Colon (tissue), 2 donors: ENCODE data around the gene ABLIM2.

Experiments
- FAIRE-seq: peaks from 2 replicates; lab custom pipeline; 2012; peaks lifted over from hg19 to GRCh38; lab: Jason Lieb, UNC
- donor health status: control.
- donor health status: control.

ABLIM2 gene

GRCh38 chr4:8022767-8023695, 135.6 kb downstream of the ABLIM2 start:
- FAIRE-seq = no peak

- no peak for FAIRE-seq
Observed at GRCh38 chr4:8021796-8022195, 136.8 kb downstream of the ABLIM2 start.

- FAIRE-seq = no peak
Observed at GRCh38 chr4:8019396-8020365, 138.9 kb downstream of the ABLIM2 start.

GRCh38 chr4:8016527-8016926, 142.1 kb downstream of the ABLIM2 start:
- no peak for FAIRE-seq

GRCh38 chr4:8015512-8015911, 143.1 kb downstream of the ABLIM2 start:
- FAIRE-seq = no peak

GRCh38 chr4:8013976-8014726, 144.5 kb downstream of the ABLIM2 start:
- FAIRE-seq = no peak

- FAIRE-seq = no peak
Observed at GRCh38 chr4:8012517-8012916, 146.1 kb downstream of the ABLIM2 start.

GRCh38 chr4:8010618-8011017, 148.0 kb downstream of the ABLIM2 start:
- FAIRE-seq = no peak

GRCh38 chr4:8009710-8010511, 148.7 kb downstream of the ABLIM2 start:
- FAIRE-seq = no peak

GRCh38 chr4:8009097-8009496, 149.5 kb downstream of the ABLIM2 start:
- no peak for FAIRE-seq

- no peak for FAIRE-seq
Observed at GRCh38 chr4:8008391-8008790, 150.2 kb downstream of the ABLIM2 start.

- no peak for FAIRE-seq
Observed at GRCh38 chr4:8007581-8007980, 151.0 kb downstream of the ABLIM2 start.

- no peak for FAIRE-seq
Observed at GRCh38 chr4:8006471-8006870, 152.1 kb downstream of the ABLIM2 start.

- FAIRE-seq = no peak
Observed at GRCh38 chr4:8005814-8006215, 152.8 kb downstream of the ABLIM2 start.

- no peak for FAIRE-seq
Observed at GRCh38 chr4:8005033-8005808, 153.4 kb downstream of the ABLIM2 start.

GRCh38 chr4:8004066-8004465, 154.5 kb downstream of the ABLIM2 start:
- FAIRE-seq = no peak

GRCh38 chr4:8002525-8003309, 155.9 kb downstream of the ABLIM2 start:
- no peak for FAIRE-seq

- FAIRE-seq = no peak
Observed at GRCh38 chr4:8001564-8002355, 156.9 kb downstream of the ABLIM2 start.
